COLO668 (cell line): Measurements from ENCODE around the gene FUNDC1.
"Not testable (repeated sequence)": the region's sequence is repeated elsewhere in the genome, so short reads cannot be mapped to it uniquely, and the experiment has no call there.

Source experiments
- DNase-seq: peaks from one replicate; lab custom pipeline; 2025; ENCODE audit not compliant: unreplicated experiment; lab: John Stamatoyannopoulos, UW

FUNDC1 gene, protein sequence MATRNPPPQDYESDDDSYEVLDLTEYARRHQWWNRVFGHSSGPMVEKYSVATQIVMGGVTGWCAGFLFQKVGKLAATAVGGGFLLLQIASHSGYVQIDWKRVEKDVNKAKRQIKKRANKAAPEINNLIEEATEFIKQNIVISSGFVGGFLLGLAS

GRCh38 chrX:44542567-44543325 is at the start of gene FUNDC1:
Gene FUNDC1, minus strand, starts transcription at chrX:44542859. Its CDS starts 27 bp downstream, at chrX:44542832.
- DNase-seq: peak; percentile 91

- no peak for DNase-seq
Measured at GRCh38 chrX:44585866-44586265, 43.2 kb upstream of the FUNDC1 start.

- DNase-seq: no peak
Measured at GRCh38 chrX:44580466-44580865, 37.8 kb upstream of the FUNDC1 start.

- DNase-seq: no peak
Measured at GRCh38 chrX:44572340-44572938, 29.8 kb upstream of the FUNDC1 start.

DNA sequence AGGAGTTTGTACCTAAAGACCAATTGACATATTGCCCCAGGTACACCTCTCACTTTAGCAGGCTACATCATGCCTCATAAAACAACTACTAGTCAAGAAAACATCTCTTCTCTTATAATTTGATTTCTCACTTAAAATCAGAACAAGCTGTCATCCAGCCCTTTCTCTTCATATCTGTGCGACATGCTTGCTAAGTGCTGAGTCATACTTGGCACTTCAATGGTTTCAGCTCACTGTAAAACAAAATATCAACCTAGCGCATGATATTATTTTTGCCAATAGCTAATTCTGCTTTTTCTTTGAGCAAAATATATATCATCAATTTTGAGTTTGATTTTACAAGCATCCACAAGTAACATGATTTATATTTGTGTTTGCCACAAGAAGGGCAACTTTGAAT is 27.9 kb upstream of the FUNDC1 start:
- no peak for DNase-seq

GRCh38 chrX:44569122-44569521 is 26.5 kb upstream of the FUNDC1 start:
- no peak for DNase-seq

DNA sequence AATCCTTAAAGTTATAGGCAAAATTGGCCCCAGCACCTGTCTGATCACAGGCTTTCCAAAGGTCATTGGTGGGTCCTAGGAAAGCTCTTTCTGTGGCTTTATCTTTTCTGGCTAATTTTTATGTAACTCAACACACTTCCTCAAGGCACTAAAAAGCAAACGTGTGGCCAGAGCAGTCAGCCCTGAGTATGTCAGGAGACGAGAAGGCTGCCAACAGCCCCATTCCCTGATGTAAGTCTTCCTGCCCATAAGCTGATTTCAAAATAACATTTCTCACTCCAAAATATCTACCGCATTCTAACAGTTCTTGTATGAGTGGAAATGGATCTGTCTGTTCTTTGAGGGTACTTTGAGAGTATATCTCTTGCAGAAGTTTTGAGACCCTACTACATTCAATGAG is 25.5 kb upstream of the FUNDC1 start:
- no peak for DNase-seq

GRCh38 chrX:44561896-44562295 is 19.2 kb upstream of the FUNDC1 start:
- DNase-seq: not testable (repeated sequence)

- no peak for DNase-seq
Measured at GRCh38 chrX:44550563-44550962, 7.9 kb upstream of the FUNDC1 start.

- DNase-seq: not testable (repeated sequence)
Measured at GRCh38 chrX:44545454-44545853, 2.8 kb upstream of the FUNDC1 start.

GRCh38 chrX:44544036-44544435 is 1.4 kb upstream of the FUNDC1 start:
- no peak for DNase-seq

DNA sequence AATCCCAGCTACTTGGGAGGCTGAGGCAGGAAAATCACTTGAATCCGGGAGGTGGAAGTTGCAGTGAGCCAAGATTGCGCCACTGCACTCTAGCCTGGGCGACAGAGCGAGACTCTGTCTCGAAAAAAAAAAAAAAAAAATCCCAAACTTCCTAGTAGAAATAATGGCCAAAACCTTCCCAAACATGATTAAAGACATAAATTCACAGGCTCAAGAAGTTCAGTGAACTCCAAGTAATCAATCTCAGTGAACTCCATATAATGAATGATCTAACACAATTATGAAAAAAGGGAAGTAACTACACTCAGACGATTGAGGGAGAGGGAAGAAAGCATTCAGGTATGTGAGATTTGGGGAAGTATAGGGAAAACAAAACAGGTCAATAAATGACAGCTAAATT is 6.5 kb downstream of the FUNDC1 start:
- no peak for DNase-seq

- DNase-seq: no peak
Measured at GRCh38 chrX:44529310-44529709, 13.3 kb downstream of the FUNDC1 start.

DNA sequence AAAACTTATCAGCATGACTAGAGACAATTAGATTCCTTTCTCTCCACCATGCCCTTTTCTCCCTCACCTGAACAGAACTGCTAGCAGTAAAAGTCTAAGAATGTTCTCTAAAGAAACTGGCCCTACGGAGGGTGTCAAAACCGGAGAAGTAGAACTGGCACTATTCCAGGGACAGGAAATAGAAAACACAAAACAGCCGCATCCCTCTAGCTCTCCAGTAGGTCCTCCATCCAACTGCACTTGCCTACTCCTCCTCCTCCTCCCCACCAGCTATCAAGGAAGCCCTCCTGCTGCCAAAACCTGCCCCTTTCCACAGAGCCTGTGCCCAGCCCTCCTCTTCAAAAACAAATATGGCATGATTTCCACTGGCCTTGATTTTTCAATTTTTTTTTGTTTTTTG is 28.4 kb downstream of the FUNDC1 start:
- no peak for DNase-seq

GRCh38 chrX:44507292-44507691 is 35.4 kb downstream of the FUNDC1 start:
- DNase-seq: no peak

DNA sequence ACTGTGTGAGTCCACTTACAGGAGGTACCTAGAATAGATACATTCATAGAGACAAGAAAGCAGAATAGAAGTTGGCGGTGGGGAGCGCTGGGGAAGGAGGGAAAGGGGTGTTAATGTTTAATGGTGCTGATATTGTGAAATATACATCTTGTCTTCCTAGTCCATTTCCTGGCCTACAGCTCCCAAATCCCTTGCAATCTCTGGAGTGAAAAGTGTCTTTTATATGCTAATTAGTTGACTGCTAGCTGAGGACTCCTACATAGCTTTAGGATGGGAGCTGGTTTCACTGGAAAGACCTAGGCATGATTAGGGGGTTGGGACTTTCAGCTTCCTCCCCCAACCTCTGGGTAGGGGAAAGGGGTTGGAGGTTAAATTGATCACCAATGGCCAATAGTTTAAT is 36.0 kb downstream of the FUNDC1 start:
- no peak for DNase-seq

- DNase-seq: no peak
Measured at GRCh38 chrX:44503560-44503959, 39.1 kb downstream of the FUNDC1 start.

- DNase-seq: no peak
Measured at GRCh38 chrX:44495091-44495490, 47.6 kb downstream of the FUNDC1 start.

- DNase-seq: no peak
Measured at GRCh38 chrX:44494357-44494756, 48.3 kb downstream of the FUNDC1 start.

DNA sequence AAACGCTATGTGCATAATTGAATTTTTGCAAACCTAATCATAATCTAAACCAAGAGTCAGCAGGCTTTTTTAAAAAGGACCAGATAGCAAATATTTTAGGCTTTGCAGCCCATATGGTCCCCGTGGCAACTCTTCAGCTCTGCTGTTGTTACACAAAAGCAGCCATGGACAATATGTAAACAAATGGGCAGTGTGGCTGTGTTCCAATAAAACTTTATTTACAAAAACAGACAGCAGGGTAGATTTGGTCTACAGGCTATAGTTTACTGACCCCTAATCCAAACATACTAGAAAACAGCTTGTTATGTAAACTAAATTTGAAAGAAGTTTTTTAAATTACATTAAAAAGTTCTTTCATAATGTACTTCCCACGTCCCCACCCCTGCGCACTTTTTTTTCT is 53.1 kb downstream of the FUNDC1 start:
- DNase-seq: no peak

DNA sequence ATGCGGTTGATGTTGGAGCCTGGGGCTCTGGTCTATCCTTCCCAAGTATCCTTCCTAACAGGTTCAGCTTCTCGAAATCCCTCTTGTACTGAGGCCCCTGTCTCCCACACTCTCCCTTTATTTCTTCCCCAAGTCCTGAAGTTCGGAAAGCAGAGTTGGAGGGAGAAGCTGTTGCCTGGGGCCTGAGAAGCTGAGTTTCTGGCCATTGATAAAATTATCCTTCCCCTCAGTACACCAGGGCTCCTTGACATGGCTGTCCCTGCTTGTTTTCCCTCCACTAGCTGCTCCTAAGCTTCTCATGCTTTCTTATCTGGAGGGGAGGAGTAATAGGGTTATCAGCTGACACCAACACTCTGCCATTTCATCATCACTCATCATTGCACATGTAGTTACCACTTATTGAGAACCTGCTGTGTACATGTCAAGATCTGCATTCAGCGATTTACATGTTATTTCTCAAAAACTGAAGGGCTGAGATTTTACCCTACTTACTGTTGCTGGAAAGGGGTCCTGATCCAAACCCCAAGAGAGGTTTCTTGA is 58.0 kb downstream of the FUNDC1 start:
- DNase-seq: no peak

GRCh38 chrX:44483965-44484606 is 58.6 kb downstream of the FUNDC1 start:
- DNase-seq: no peak
